Ishikawa (cell line): Measurements from ENCODE around the gene PLXNA2.

Experiments
- CEBPB ChIP-seq: IDR thresholded peaks from 2 replicates; pipeline ENCODE4 v1.6.1; 2012
- CREB1 ChIP-seq: IDR thresholded peaks from 2 replicates; pipeline ENCODE4 v1.6.1; 2012; ENCODE audit warnings: low read depth
- EGR1 ChIP-seq: IDR thresholded peaks from 2 replicates; pipeline ENCODE4 v1.6.1; 2012
- EP300 ChIP-seq: IDR thresholded peaks from 2 replicates; pipeline ENCODE4 v1.6.1; 2012; ENCODE audit warnings: borderline replicate concordance
- FOXM1 ChIP-seq: IDR thresholded peaks from 2 replicates; pipeline ENCODE4 v1.6.1; 2012; ENCODE audit warnings: low read depth, borderline replicate concordance
- MAX ChIP-seq: IDR thresholded peaks from 2 replicates; pipeline ENCODE4 v1.6.1; 2012
- NFIC ChIP-seq: IDR thresholded peaks from 2 replicates; pipeline ENCODE4 v1.6.1; 2012
- RAD21 ChIP-seq: IDR thresholded peaks from 2 replicates; pipeline ENCODE4 v1.6.1; 2012; ENCODE audit warnings: low read depth
- REST ChIP-seq: IDR thresholded peaks from 2 replicates; pipeline ENCODE4 v1.6.1; 2012; ENCODE audit warnings: low read depth, mild to moderate bottlenecking
- TAF1 ChIP-seq: IDR thresholded peaks from 2 replicates; pipeline ENCODE4 v1.6.1; 2012; ENCODE audit warnings: low read depth, mild to moderate bottlenecking
- TCF12 ChIP-seq: IDR thresholded peaks from 2 replicates; pipeline ENCODE4 v1.6.1; 2012; ENCODE audit warnings: low read depth
- TEAD4 ChIP-seq: IDR thresholded peaks from 2 replicates; pipeline ENCODE4 v1.6.1; 2012
- USF1 ChIP-seq: IDR thresholded peaks from 2 replicates; pipeline ENCODE4 v1.6.1; 2012
- YY1 ChIP-seq: IDR thresholded peaks from 2 replicates; pipeline ENCODE4 v1.6.1; 2012; ENCODE audit warnings: low read depth
- ZBTB7A ChIP-seq: IDR thresholded peaks from 2 replicates; pipeline ENCODE4 v1.6.1; 2012; ENCODE audit warnings: low read depth

Gene PLXNA2

GRCh38 chr1:208251015-208251414, 6.8 kb upstream of the PLXNA2 start:
- no peak for TF ChIP-seq CEBPB
- TF ChIP-seq TCF12, result no peak
- no peak for TF ChIP-seq NFIC
- no peak for TF ChIP-seq ZBTB7A
- no peak for TF ChIP-seq MAX
- TF ChIP-seq EGR1, result no peak
- TF ChIP-seq TAF1, result no peak
- TF ChIP-seq RAD21, result no peak
- TF ChIP-seq TEAD4, result no peak
- TF ChIP-seq YY1, result no peak
- TF ChIP-seq CREB1, result no peak
- TF ChIP-seq EP300, result no peak
- no peak for TF ChIP-seq REST
- no peak for TF ChIP-seq FOXM1
- TF ChIP-seq USF1, result no peak

- TF ChIP-seq FOXM1 (no peak), EGR1 (no peak), TEAD4 (no peak), EP300 (no peak), REST (no peak), CREB1 (no peak), CEBPB (no peak), TCF12 (no peak), ZBTB7A (no peak), YY1 (no peak), USF1 (no peak), MAX (no peak), RAD21 (no peak), NFIC (no peak), TAF1 (no peak)
Observed at GRCh38 chr1:208250613-208251012, 6.4 kb upstream of the PLXNA2 start.

GRCh38 chr1:208248991-208249696, 5.0 kb upstream of the PLXNA2 start:
- no peak for TF ChIP-seq TCF12
- TF ChIP-seq EGR1, result no peak
- no peak for TF ChIP-seq RAD21
- TF ChIP-seq CREB1, result no peak
- no peak for TF ChIP-seq REST
- TF ChIP-seq TEAD4, result no peak

- no peak for TF ChIP-seq MAX
Observed at GRCh38 chr1:208248307-208248801, 4.2 kb upstream of the PLXNA2 start.
